GM12878 (cell line): ENCODE measurements around the gene SMPD3. TPM values are rescaled to one million over a fixed set of nuclear protein-coding genes. Genes with fewer than 3 reads are reported as not detected.

Experiments used
- ATAC-seq: fragments of 200-7000 bp; cut with Tn5 transposase; 3 replicates; pipeline ENCODE4 v1.9.1; 2020; ENCODE audit warnings: mild to moderate bottlenecking, moderate library complexity
- BruUV-seq: library from RNA; stranded (reverse); fragments of 400-500 nt; replicated peaks from 2 replicates; lab custom pipeline; 2021; lab: Mats Ljungman, UMichigan
- CTCF ChIA-PET: fragments of 300-600 bp; sonication (Branson Sonifier 250); formaldehyde crosslinking; extraction: SDS; loops from one replicate; lab custom pipeline; 2021; ENCODE audit warnings: inconsistent platforms; lab: Yijun Ruan, JAX
- POLR2A ChIA-PET: fragments of 350-600 bp; formaldehyde crosslinking; extraction: SDS; loops from one replicate; lab custom pipeline; 2021; ENCODE audit warnings: inconsistent platforms; lab: Charles Lee
- RAD21 ChIA-PET: fragments of 300-600 bp; sonication (Branson Sonifier 250); formaldehyde crosslinking; loops from one replicate; lab custom pipeline; 2023; ENCODE audit warnings: antibody characterized with exemption; ENCODE audit not compliant: unreplicated experiment; lab: Charles Lee
- SMC1A ChIA-PET: fragments of 300-600 bp; sonication (Branson Sonifier 250); formaldehyde crosslinking; loops from one replicate; lab custom pipeline; 2023; ENCODE audit not compliant: unreplicated experiment, uncharacterized antibody; lab: Charles Lee
- DNase-seq: peaks from one replicate; pipeline ENCODE4 v3.0.0-alpha.2; 2011; ENCODE audit warnings: low read depth, low spot score
- FAIRE-seq: peaks from 3 replicates; lab custom pipeline; 2011; peaks lifted over from hg19 to GRCh38; lab: Jason Lieb, UNC
- H2AFZ ChIP-seq: 2 replicates; pipeline ENCODE4 v1.6.0; 2011; ENCODE audit warnings: low read depth, low read length, control low read depth; ENCODE audit not compliant: control insufficient read depth
- H3K27ac ChIP-seq: 2 replicates; pipeline ENCODE4 v1.5.1; 2011; ENCODE audit warnings: control low read depth; ENCODE audit not compliant: control insufficient read depth, insufficient read depth
- H3K27me3 ChIP-seq, 2 experiments: replicated peaks in 1 of 2; 2 replicates each; pipeline versions ENCODE4 v1.6.0 to v1.6.1; 2011; ENCODE audit warnings: low read length in 1 of 2; ENCODE audit not compliant: control insufficient read depth in 2 of 2, insufficient read depth in 2 of 2
- H3K36me3 ChIP-seq, 2 experiments: 2 replicates each; pipeline ENCODE4 v1.5.1; 2011; ENCODE audit warnings: low read length in 1 of 2; ENCODE audit not compliant: control insufficient read depth in 2 of 2, insufficient read depth in 2 of 2
- H3K4me1 ChIP-seq: 2 replicates; pipeline ENCODE4 v1.6.1; 2011; ENCODE audit warnings: mild to moderate bottlenecking, low read length, moderate library complexity, mixed read lengths; ENCODE audit not compliant: control insufficient read depth, insufficient read depth
- H3K4me2 ChIP-seq: 2 replicates; pipeline ENCODE4 v1.6.0; 2011; ENCODE audit warnings: control low read depth; ENCODE audit not compliant: control insufficient read depth, insufficient read depth
- H3K4me3 ChIP-seq: fragments of 200-600 bp; sonication (generic); 2 replicates; pipeline ENCODE4 v1.5.1; 2016
- H3K79me2 ChIP-seq: 2 replicates; pipeline ENCODE4 v1.6.0; 2011; ENCODE audit warnings: low read length; ENCODE audit not compliant: control insufficient read depth, insufficient read depth
- H3K9ac ChIP-seq: 2 replicates; pipeline ENCODE4 v1.8.0; 2011; ENCODE audit warnings: low read length, control low read depth, mixed read lengths; ENCODE audit not compliant: control insufficient read depth, insufficient read depth
- H3K9me3 ChIP-seq: replicated peaks from 3 replicates; pipeline ENCODE4 v1.5.1; 2011; ENCODE audit warnings: mild to moderate bottlenecking, low read length; ENCODE audit not compliant: control insufficient read depth, insufficient read depth
- H4K20me1 ChIP-seq: 2 replicates; pipeline ENCODE4 v1.6.0; 2011; ENCODE audit not compliant: control insufficient read depth, insufficient read depth
- EZH2 ChIP-seq: IDR thresholded peaks from 2 replicates; pipeline ENCODE4 v1.6.1; 2012; ENCODE audit warnings: low read depth, mild to moderate bottlenecking, control low read depth, inconsistent platforms, low read length, borderline replicate concordance; ENCODE audit not compliant: control insufficient read depth
- FOXK2 ChIP-seq: fragments of 450-650 bp; IDR thresholded peaks from 2 replicates; pipeline ENCODE4 v1.6.1; 2017; ENCODE audit warnings: mild to moderate bottlenecking, moderate library complexity
- GABPA ChIP-seq: IDR thresholded peaks from 2 replicates; pipeline ENCODE4 v1.6.1; 2014; ENCODE audit warnings: antibody characterized with exemption, low read depth, mild to moderate bottlenecking, inconsistent platforms
- GATAD2B ChIP-seq: fragments of 450-650 bp; conservative IDR thresholded peaks from 2 replicates; pipeline ENCODE4 v1.6.1; 2017; ENCODE audit warnings: low read depth, mild to moderate bottlenecking, moderate library complexity
- LARP7 ChIP-seq: fragments of 450-650 bp; IDR thresholded peaks from 2 replicates; pipeline ENCODE4 v1.6.1; 2017; ENCODE audit warnings: mild to moderate bottlenecking
- SUZ12 ChIP-seq: fragments of 200-600 bp; sonication (generic); IDR thresholded peaks from one replicate; pipeline ENCODE4 v1.6.1; 2018; ENCODE audit warnings: antibody characterized with exemption, mild to moderate bottlenecking; ENCODE audit not compliant: unreplicated experiment
- TCF7 ChIP-seq: IDR thresholded peaks from 2 replicates; pipeline ENCODE4 v1.6.1; 2014; ENCODE audit warnings: antibody characterized with exemption, borderline replicate concordance
- ZSCAN29 ChIP-seq: fragments of 450-650 bp; IDR thresholded peaks from 2 replicates; pipeline ENCODE4 v1.6.1; 2017; ENCODE audit warnings: mild to moderate bottlenecking, moderate library complexity
- WGBS: methylation state at CpG from one replicate; pipeline ENCODE4 v1.1.6; 2016; ENCODE audit warnings: low lambda C conversion rate; ENCODE audit not compliant: insufficient replicate concordance, insufficient coverage; ENCODE audit errors: missing lambda C conversion rate; 5-methylcytosine and 5-hydroxymethylcytosine counted together
- in situ Hi-C: fragments of 300-500 bp; cut with MboI; formaldehyde crosslinking; loops from 9 replicates; pipeline ENCODE4 v1.14.3; 2018; ENCODE audit warnings: mixed read lengths
- intact Hi-C: fragments of 100-400 bp; cut with micrococcal nuclease; formaldehyde crosslinking; loops from one replicate; pipeline ENCODE4 v1.14.2; 2022; ENCODE audit not compliant: unreplicated experiment
- polyA plus RNA-seq, 11 experiments: library from polyadenylated mRNA; depleted of rRNA in 4 of 11; unstranded in 6 of 11; stranded (reverse) in 5 of 11; fragments of >200 nt; fragmentation: Nextera tagmentation in 4 of 11; fragmentation: Illumina TruSeq in 1 of 11; extraction: Ambion mirVana in 4 of 11; extraction: Trizol in 1 of 11; gene quantifications; 1 replicate in 1 of 11; 2 replicates in 10 of 11; pipeline versions ENCODE4 v1.2.1 to v1.2.3, GENCODE V29; 2011 to 2016; ENCODE audit warnings: inconsistent platforms in 2 of 11, missing spikeins in 2 of 11, low read depth in 1 of 11
- total RNA-seq, 4 experiments: library from RNA; depleted of rRNA in 3 of 4; stranded (reverse); fragments of >200 nt in 3 of 4; fragmentation: Illumina TruSeq in 1 of 4; extraction: Trizol in 1 of 4; gene quantifications; 2 replicates each; pipeline versions ENCODE4 v1.2.1 to v1.2.3, GENCODE V29; 2013 to 2021
- TF ChIP-seq, protein P1 (sequence below): IDR thresholded peaks from 2 replicates; pipeline ENCODE4 v1.6.1; 2011; ENCODE audit warnings: low read depth, mild to moderate bottlenecking, low read length, moderate library complexity, borderline replicate concordance; ENCODE audit errors: extremely low read depth
- TF ChIP-seq, protein P2 (sequence below): IDR thresholded peaks from 2 replicates; pipeline ENCODE4 v1.6.1; 2012; ENCODE audit warnings: mild to moderate bottlenecking, low read depth, low read length
- TF ChIP-seq, protein P3 (sequence below): fragments of 450-650 bp; formaldehyde crosslinking; IDR thresholded peaks from 2 replicates; pipeline ENCODE4 v1.5.0; 2022; ENCODE audit warnings: mild to moderate bottlenecking, missing genetic modification characterization
- TF ChIP-seq, protein P4 (sequence below): fragments of 450-650 bp; IDR thresholded peaks from 2 replicates; pipeline ENCODE4 v1.6.1; 2017; ENCODE audit warnings: mild to moderate bottlenecking, low read depth, inconsistent platforms; ENCODE audit not compliant: poor library complexity, severe bottlenecking

The SMPD3 gene
- total and polyA plus RNA-seq, 10 of the 15 experiments (the other 5 are each of a cell fraction or from before 2014, with no cell fraction given), result 0.04 to 2.0 (median 1.2) TPM

DNA sequence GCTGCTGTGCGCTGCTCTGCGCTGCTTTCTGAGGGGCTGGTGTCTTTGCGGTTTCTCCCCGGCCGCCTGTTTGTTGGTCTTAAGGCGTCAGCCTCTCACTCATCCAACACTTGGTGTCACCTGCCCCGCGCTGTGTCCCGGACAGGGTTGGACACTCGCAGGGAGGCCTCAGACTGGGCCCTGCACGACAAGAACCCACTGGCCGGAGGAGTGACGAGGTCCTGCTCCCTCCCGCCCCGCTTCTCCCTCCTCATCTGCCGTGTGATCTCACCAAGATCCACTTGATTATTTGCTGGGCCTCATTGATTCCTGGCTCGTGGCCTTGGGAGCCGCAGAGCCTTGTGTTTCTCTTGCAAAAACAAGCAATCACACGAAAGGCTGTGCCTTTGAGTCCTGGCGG, 80.9 kb downstream of the SMPD3 start:
- POLR2A ChIA-PET, result interaction anchor here (1.1 kb wide), 1 partner anchor 126 kb away, joined by 3 read pairs; no protein-coding TSS in a partner anchor
- no peaks in the 10 kb centered on the region for H3K36me3 ChIP-seq
- in situ Hi-C loops (no loop called here), intact Hi-C loops (loop anchor here (5.0 kb wide), 1 partner anchor 80 kb away; the partner anchor contains the start of gene SMPD3)
- BruUV-seq, result no TSS peak
- H3K4me3 ChIP-seq, result no peak overlapping the region
- no peak overlapping the region for H3K9ac ChIP-seq
- no peak overlapping the region for H3K27ac ChIP-seq
- TF ChIP-seq SUZ12 (no peak), GABPA (no peak), LARP7 (no peak), ZSCAN29 (no peak), TCF7 (no peak), EZH2 (no peak), GATAD2B (no peak), FOXK2 (no peak)
- TF ChIP-seq, protein P1, sequence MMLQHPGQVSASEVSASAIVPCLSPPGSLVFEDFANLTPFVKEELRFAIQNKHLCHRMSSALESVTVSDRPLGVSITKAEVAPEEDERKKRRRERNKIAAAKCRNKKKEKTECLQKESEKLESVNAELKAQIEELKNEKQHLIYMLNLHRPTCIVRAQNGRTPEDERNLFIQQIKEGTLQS, result no peak
- TF ChIP-seq, protein P2, sequence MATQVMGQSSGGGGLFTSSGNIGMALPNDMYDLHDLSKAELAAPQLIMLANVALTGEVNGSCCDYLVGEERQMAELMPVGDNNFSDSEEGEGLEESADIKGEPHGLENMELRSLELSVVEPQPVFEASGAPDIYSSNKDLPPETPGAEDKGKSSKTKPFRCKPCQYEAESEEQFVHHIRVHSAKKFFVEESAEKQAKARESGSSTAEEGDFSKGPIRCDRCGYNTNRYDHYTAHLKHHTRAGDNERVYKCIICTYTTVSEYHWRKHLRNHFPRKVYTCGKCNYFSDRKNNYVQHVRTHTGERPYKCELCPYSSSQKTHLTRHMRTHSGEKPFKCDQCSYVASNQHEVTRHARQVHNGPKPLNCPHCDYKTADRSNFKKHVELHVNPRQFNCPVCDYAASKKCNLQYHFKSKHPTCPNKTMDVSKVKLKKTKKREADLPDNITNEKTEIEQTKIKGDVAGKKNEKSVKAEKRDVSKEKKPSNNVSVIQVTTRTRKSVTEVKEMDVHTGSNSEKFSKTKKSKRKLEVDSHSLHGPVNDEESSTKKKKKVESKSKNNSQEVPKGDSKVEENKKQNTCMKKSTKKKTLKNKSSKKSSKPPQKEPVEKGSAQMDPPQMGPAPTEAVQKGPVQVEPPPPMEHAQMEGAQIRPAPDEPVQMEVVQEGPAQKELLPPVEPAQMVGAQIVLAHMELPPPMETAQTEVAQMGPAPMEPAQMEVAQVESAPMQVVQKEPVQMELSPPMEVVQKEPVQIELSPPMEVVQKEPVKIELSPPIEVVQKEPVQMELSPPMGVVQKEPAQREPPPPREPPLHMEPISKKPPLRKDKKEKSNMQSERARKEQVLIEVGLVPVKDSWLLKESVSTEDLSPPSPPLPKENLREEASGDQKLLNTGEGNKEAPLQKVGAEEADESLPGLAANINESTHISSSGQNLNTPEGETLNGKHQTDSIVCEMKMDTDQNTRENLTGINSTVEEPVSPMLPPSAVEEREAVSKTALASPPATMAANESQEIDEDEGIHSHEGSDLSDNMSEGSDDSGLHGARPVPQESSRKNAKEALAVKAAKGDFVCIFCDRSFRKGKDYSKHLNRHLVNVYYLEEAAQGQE, result no peak
- TF ChIP-seq, protein P3, sequence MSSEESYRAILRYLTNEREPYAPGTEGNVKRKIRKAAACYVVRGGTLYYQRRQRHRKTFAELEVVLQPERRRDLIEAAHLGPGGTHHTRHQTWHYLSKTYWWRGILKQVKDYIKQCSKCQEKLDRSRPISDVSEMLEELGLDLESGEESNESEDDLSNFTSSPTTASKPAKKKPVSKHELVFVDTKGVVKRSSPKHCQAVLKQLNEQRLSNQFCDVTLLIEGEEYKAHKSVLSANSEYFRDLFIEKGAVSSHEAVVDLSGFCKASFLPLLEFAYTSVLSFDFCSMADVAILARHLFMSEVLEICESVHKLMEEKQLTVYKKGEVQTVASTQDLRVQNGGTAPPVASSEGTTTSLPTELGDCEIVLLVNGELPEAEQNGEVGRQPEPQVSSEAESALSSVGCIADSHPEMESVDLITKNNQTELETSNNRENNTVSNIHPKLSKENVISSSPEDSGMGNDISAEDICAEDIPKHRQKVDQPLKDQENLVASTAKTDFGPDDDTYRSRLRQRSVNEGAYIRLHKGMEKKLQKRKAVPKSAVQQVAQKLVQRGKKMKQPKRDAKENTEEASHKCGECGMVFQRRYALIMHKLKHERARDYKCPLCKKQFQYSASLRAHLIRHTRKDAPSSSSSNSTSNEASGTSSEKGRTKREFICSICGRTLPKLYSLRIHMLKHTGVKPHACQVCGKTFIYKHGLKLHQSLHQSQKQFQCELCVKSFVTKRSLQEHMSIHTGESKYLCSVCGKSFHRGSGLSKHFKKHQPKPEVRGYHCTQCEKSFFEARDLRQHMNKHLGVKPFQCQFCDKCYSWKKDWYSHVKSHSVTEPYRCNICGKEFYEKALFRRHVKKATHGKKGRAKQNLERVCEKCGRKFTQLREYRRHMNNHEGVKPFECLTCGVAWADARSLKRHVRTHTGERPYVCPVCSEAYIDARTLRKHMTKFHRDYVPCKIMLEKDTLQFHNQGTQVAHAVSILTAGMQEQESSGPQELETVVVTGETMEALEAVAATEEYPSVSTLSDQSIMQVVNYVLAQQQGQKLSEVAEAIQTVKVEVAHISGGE (CRISPR knock-in tag), result no peak
- TF ChIP-seq, protein P4, sequence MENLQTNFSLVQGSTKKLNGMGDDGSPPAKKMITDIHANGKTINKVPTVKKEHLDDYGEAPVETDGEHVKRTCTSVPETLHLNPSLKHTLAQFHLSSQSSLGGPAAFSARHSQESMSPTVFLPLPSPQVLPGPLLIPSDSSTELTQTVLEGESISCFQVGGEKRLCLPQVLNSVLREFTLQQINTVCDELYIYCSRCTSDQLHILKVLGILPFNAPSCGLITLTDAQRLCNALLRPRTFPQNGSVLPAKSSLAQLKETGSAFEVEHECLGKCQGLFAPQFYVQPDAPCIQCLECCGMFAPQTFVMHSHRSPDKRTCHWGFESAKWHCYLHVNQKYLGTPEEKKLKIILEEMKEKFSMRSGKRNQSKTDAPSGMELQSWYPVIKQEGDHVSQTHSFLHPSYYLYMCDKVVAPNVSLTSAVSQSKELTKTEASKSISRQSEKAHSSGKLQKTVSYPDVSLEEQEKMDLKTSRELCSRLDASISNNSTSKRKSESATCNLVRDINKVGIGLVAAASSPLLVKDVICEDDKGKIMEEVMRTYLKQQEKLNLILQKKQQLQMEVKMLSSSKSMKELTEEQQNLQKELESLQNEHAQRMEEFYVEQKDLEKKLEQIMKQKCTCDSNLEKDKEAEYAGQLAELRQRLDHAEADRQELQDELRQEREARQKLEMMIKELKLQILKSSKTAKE, result no peak
- H3K27me3 ChIP-seq, result no peaks in the 10 kb centered on the region; a peak in 1 of 4 replicates
- FAIRE-seq (no peak), ATAC-seq (no peak), DNase-seq (no peak)
- H3K4me1 ChIP-seq, result peaks cover 42% of the 10 kb centered on the region
- H4K20me1 ChIP-seq, result no peaks in the 10 kb centered on the region
- H3K9me3 ChIP-seq, result no peaks in the 10 kb centered on the region
- no peaks in the 10 kb centered on the region for H3K79me2 ChIP-seq
- H2AFZ ChIP-seq, result no peak overlapping the region
- WGBS, result 84% methylated on average over 15 of the region's 20 CpGs
- CTCF ChIA-PET, result interaction anchor here (1.5 to 9.1 kb wide), 5 partner anchors 8 to 154 kb away, joined by 3 to 77 read pairs (median 8); no protein-coding TSS in a partner anchor
- no peak overlapping the region for H3K4me2 ChIP-seq
- SMC1A ChIA-PET, result interaction anchor here (1.0 to 1.3 kb wide), 2 partner anchors 77 to 154 kb away, joined by 3 to 6 read pairs; no protein-coding TSS in a partner anchor
- RAD21 ChIA-PET, result interaction anchor here (0.8 to 2.1 kb wide), 3 partner anchors 17 to 104 kb away, joined by 5 to 7 read pairs (median 6); partner anchors contain the start of gene SLC7A6
